H1 (cell line): ENCODE measurements around the gene CSF2RB. TPM values are rescaled to one million over a fixed set of nuclear protein-coding genes. Genes with fewer than 3 reads are reported as not detected.

ENCODE experiments used
- BRCA1 ChIP-seq: IDR thresholded peaks from 2 replicates; pipeline ENCODE4 v1.6.1; 2012; ENCODE audit warnings: low read depth, low read length, improper control_type of control experiment
- EP300 ChIP-seq, 2 experiments: IDR thresholded peaks; 1 replicate in 1 of 2; 2 replicates in 1 of 2; pipeline ENCODE4 v1.6.1; 2011 to 2012; ENCODE audit warnings: low read depth in 2 of 2, low read length in 2 of 2, mild to moderate bottlenecking in 2 of 2, borderline replicate concordance in 1 of 2, inconsistent platforms in 1 of 2, moderate library complexity in 1 of 2
- EZH2 ChIP-seq: fragments of 200-600 bp; sonication (generic); IDR thresholded peaks from 2 replicates; pipeline ENCODE4 v1.7.1; 2012; ENCODE audit warnings: low read depth, mild to moderate bottlenecking, moderate library complexity, low read length, inconsistent platforms; ENCODE audit not compliant: severe bottlenecking
- FOSL1 ChIP-seq: IDR thresholded peaks from 2 replicates; pipeline ENCODE4 v1.6.1; 2011; ENCODE audit warnings: mild to moderate bottlenecking, low read depth, low read length, moderate library complexity; ENCODE audit not compliant: insufficient read depth
- KDM5A ChIP-seq: fragments of 200-600 bp; IDR thresholded peaks from 2 replicates; pipeline ENCODE4 v1.7.1; 2012; ENCODE audit warnings: mild to moderate bottlenecking, low read length, inconsistent platforms, mixed read lengths
- POLR2A ChIP-seq, 2 experiments: IDR thresholded peaks; 1 replicate in 1 of 2; 2 replicates in 1 of 2; pipeline ENCODE4 v1.6.1; 2011; ENCODE audit warnings: low read depth in 2 of 2, low read length in 2 of 2, mild to moderate bottlenecking in 2 of 2; ENCODE audit errors: control extremely low read depth in 1 of 2
- RBBP5 ChIP-seq: IDR thresholded peaks from 2 replicates; pipeline ENCODE4 v1.7.1; 2012; ENCODE audit warnings: low read depth, mild to moderate bottlenecking, inconsistent platforms, low read length, moderate library complexity, borderline replicate concordance
- ZNF274 ChIP-seq: IDR thresholded peaks from 2 replicates; pipeline ENCODE4 v1.7.0; 2012; ENCODE audit warnings: low read length, borderline replicate concordance; ENCODE audit errors: extremely low read depth
- polyA plus RNA-seq, 7 experiments: library from polyadenylated mRNA; depleted of rRNA in 3 of 7; stranded (reverse) in 5 of 7; unstranded in 2 of 7; fragments of >200 nt in 5 of 7; fragments of 200-250 nt in 2 of 7; gene quantifications; 1 replicate in 5 of 7; 2 replicates in 1 of 7; 4 replicates in 1 of 7; pipeline versions ENCODE4 v1.2.1 to v1.2.3, GENCODE V29; 2011 to 2013; ENCODE audit warnings: missing spikeins in 2 of 7, mixed read lengths in 2 of 7
- total RNA-seq: library from RNA; stranded (reverse); fragmentation: NEBNext Ultra II Directional; extraction: Animal tissue kit (Norgen Biotek cat#: 25700); gene quantifications from 2 replicates; pipeline ENCODE4 v1.2.1, GENCODE V29; 2021

CSF2RB gene
- total and polyA plus RNA-seq, 2 of the 8 experiments (the other 6 are each of a cell fraction or from before 2014, with no cell fraction given): not detected

GRCh38 chr22:36902143-36902926, 11.1 kb upstream of the CSF2RB start (continued):
- TF ChIP-seq EZH2 (no peak), BRCA1 (no peak), ZNF274 (no peak), KDM5A (no peak), RBBP5 (no peak), FOSL1 (no peak), POLR2A (IDR thresholded peaks at IDR 0.05; ENCODE audit: control extremely low read depth in 1 of 2, low read depth in 2 of 2, low read length in 2 of 2) (no peak), EP300 (IDR thresholded peaks at IDR 0.05; ENCODE audit: borderline replicate concordance in 1 of 2, low read depth in 2 of 2, low read length in 2 of 2) (no peak)
- TF ChIP-seq, all 59 proteins: peak for 0
